A549 (cell line): ENCODE data around the gene PDSS1. TPM values are rescaled to one million over a fixed set of nuclear protein-coding genes. Genes with fewer than 3 reads are reported as not detected.

ENCODE experiments used
- ATAC-seq, 2 experiments: fragments of 200-7000 bp in 1 of 2; fragments of >200 bp in 1 of 2; cut with Nextera tagmentation in 1 of 2; cut with Tn5 transposase in 1 of 2; 3 replicates each; pipeline versions ENCODE4 v1.8.0 to v1.9.1; 2018 to 2020; ENCODE audit warnings: mild to moderate bottlenecking in 1 of 2, moderate library complexity in 1 of 2
- CTCF ChIA-PET: fragments of 300-600 bp; sonication (Branson Sonifier 250); formaldehyde crosslinking; extraction: SDS; loops from one replicate; lab custom pipeline; 2021; ENCODE audit warnings: antibody characterized with exemption, inconsistent platforms; lab: Yijun Ruan, JAX
- POLR2A ChIA-PET: fragments of 350-600 bp; formaldehyde crosslinking; extraction: SDS; loops from one replicate; lab custom pipeline; 2021; ENCODE audit warnings: antibody characterized with exemption, inconsistent platforms; lab: Yijun Ruan, JAX
- DNase-seq, 2 experiments: peaks; one replicate each; pipeline versions ENCODE4 v3.0.0 to v3.0.0-alpha.2; 2011 to 2016; ENCODE audit warnings: low read depth in 1 of 2, low spot score in 1 of 2
- FAIRE-seq: peaks from 2 replicates; lab custom pipeline; 2011; peaks lifted over from hg19 to GRCh38; lab: Jason Lieb, UNC
- H3K27ac ChIP-seq, 2 experiments: fragments of >200 bp; sonication (Bioruptor Twin); formaldehyde crosslinking; 3 replicates each; pipeline ENCODE4 v1.5.1; 2016 to 2017
- H3K4me1 ChIP-seq: fragments of >200 bp; sonication (Bioruptor Twin); formaldehyde crosslinking; 3 replicates; pipeline ENCODE4 v1.6.1; 2016
- H3K4me2 ChIP-seq: fragments of >200 bp; sonication (Bioruptor Twin); formaldehyde crosslinking; 3 replicates; pipeline ENCODE4 v1.6.1; 2016
- H3K4me3 ChIP-seq: fragments of >200 bp; sonication (Bioruptor Twin); formaldehyde crosslinking; 3 replicates; pipeline ENCODE4 v1.5.1; 2016
- H3K9me3 ChIP-seq: fragments of >200 bp; sonication (Bioruptor Twin); formaldehyde crosslinking; 3 replicates; pipeline ENCODE4 v1.6.1; 2016
- BCL3 ChIP-seq: fragments of >200 bp; sonication (Bioruptor Twin); formaldehyde crosslinking; IDR thresholded peaks from 3 replicates; pipeline ENCODE4 v1.6.1; 2016
- EHF ChIP-seq: fragments of 250-450 bp; sonication (Bioruptor Pico); IDR thresholded peaks from 2 replicates; pipeline ENCODE4 v1.5.0; 2020; ENCODE audit warnings: mild to moderate bottlenecking
- EP300 ChIP-seq, 2 experiments: fragments of >200 bp; sonication (Bioruptor Twin); formaldehyde crosslinking; IDR thresholded peaks; 2 replicates in 1 of 2; 3 replicates in 1 of 2; pipeline ENCODE4 v1.6.1; 2016 to 2017
- GATA3 ChIP-seq: IDR thresholded peaks from 2 replicates; pipeline ENCODE4 v1.6.1; 2012; ENCODE audit warnings: borderline replicate concordance
- HES2 ChIP-seq: fragments of >200 bp; sonication (Bioruptor Twin); formaldehyde crosslinking; IDR thresholded peaks from 2 replicates; pipeline ENCODE4 v1.6.1; 2016
- HEYL ChIP-seq: fragments of 250-450 bp; sonication (Bioruptor Pico); IDR thresholded peaks from 2 replicates; pipeline ENCODE4 v1.8.0; 2021; ENCODE audit warnings: mild to moderate bottlenecking, moderate library complexity
- HOXA7 ChIP-seq: fragments of 250-450 bp; sonication (Bioruptor Pico); IDR thresholded peaks from 2 replicates; pipeline ENCODE4 v1.5.0; 2020; ENCODE audit warnings: mild to moderate bottlenecking, moderate library complexity
- HOXB13 ChIP-seq: fragments of 250-450 bp; sonication (Bioruptor Pico); IDR thresholded peaks from 2 replicates; pipeline ENCODE4 v1.5.0; 2020; ENCODE audit warnings: low read depth, mild to moderate bottlenecking, moderate library complexity
- JUNB ChIP-seq: fragments of >200 bp; sonication (Bioruptor Twin); formaldehyde crosslinking; IDR thresholded peaks from 2 replicates; pipeline ENCODE4 v1.6.1; 2016
- KDM5A ChIP-seq: fragments of 200-600 bp; sonication (generic); IDR thresholded peaks from 2 replicates; pipeline ENCODE4 v1.6.1; 2016; ENCODE audit warnings: antibody characterized with exemption, mild to moderate bottlenecking
- MAFK ChIP-seq: fragments of 450-650 bp; IDR thresholded peaks from 2 replicates; pipeline ENCODE4 v1.6.1; 2014; ENCODE audit not compliant: partially characterized antibody
- MAX ChIP-seq: IDR thresholded peaks from 2 replicates; pipeline ENCODE4 v1.6.1; 2012
- MAZ ChIP-seq: fragments of 150-350 bp; IDR thresholded peaks from 2 replicates; pipeline ENCODE4 v1.6.1; 2014; ENCODE audit warnings: antibody characterized with exemption, low read depth, low read length, borderline replicate concordance
- MYC ChIP-seq: IDR thresholded peaks from 2 replicates; pipeline ENCODE4 v1.6.1; 2012; ENCODE audit warnings: mild to moderate bottlenecking, inconsistent platforms, low read length, improper control_type of control experiment, borderline replicate concordance
- PHF8 ChIP-seq: fragments of 200-600 bp; sonication (generic); IDR thresholded peaks from 2 replicates; pipeline ENCODE4 v1.6.1; 2016; ENCODE audit warnings: low read depth, mild to moderate bottlenecking, antibody characterized with exemption, moderate library complexity, borderline replicate concordance
- POLR2AphosphoS2 ChIP-seq: conservative IDR thresholded peaks from 2 replicates; pipeline ENCODE4 v1.6.1; 2012; ENCODE audit warnings: low read length, improper control_type of control experiment, inconsistent platforms
- RNF2 ChIP-seq: fragments of 200-600 bp; sonication (generic); IDR thresholded peaks from 2 replicates; pipeline ENCODE4 v1.6.1; 2016; ENCODE audit warnings: low read depth, mild to moderate bottlenecking, antibody characterized with exemption, moderate library complexity, borderline replicate concordance
- SMC3 ChIP-seq: fragments of >200 bp; sonication (Bioruptor Twin); formaldehyde crosslinking; IDR thresholded peaks from 3 replicates; pipeline ENCODE4 v1.6.1; 2018; ENCODE audit warnings: inconsistent platforms
- WGBS: methylation state at CpG from one replicate; pipeline ENCODE4 v1.1.6; 2017; ENCODE audit errors: missing lambda C conversion rate; 5-methylcytosine and 5-hydroxymethylcytosine counted together
- polyA plus RNA-seq, 4 experiments: library from polyadenylated mRNA; depleted of rRNA in 3 of 4; stranded (reverse); fragments of >200 nt; fragmentation: RNase III in 1 of 4; extraction: RNeasy Plus Mini Kit Qiagen cat#74134 plus additional on column Dnase treatment in 1 of 4; gene quantifications; 2 replicates in 3 of 4; 3 replicates in 1 of 4; pipeline ENCODE4 v1.2.3, GENCODE V29; 2011 to 2017
- TF ChIP-seq, protein P1 (sequence below): fragments of 200-600 bp; sonication (generic); IDR thresholded peaks from 2 replicates; pipeline ENCODE4 v1.6.1; 2016; ENCODE audit warnings: antibody characterized with exemption, mild to moderate bottlenecking, moderate library complexity
- TF ChIP-seq, protein P2 (sequence below): fragments of 250-450 bp; sonication (Bioruptor Pico); IDR thresholded peaks from 2 replicates; pipeline ENCODE4 v1.5.0; 2021; ENCODE audit warnings: mild to moderate bottlenecking, moderate library complexity, borderline replicate concordance
- TF ChIP-seq, protein P3 (sequence below): fragments of >200 bp; sonication (Bioruptor Twin); formaldehyde crosslinking; IDR thresholded peaks from 3 replicates; pipeline ENCODE4 v1.5.1; 2016

PDSS1 gene
- polyA plus RNA-seq, 2 of the 4 experiments (the other 2 are of a cell fraction), result 14.9 to 24.8 TPM

DNA sequence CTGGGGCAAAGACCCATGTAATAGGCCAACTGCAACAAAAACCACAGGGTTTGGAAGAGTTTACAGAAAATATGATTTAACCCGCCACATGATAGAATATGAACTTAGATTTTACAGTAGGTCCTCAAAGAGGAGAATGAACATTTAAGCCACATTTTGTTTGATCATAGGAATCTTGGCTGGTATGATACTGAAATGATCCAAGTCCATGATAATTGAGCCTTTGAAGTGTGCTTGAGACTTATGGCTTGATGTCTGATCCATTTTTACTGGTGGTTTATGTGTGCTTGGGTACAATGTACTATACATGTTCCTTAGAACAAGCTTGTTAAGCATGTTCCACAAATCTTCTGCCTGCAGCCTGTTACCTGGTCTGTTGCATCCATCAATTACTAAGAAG, 41.8 kb upstream of the PDSS1 start:
- Histone ChIP-seq H3K27ac (no peak overlapping the region), H3K4me1 (no peaks in the 10 kb centered on the region), H3K9me3 (no peaks in the 10 kb centered on the region), H3K4me2 (no peak overlapping the region), H3K4me3 (no peak overlapping the region)
- ChIA-PET POLR2A (no interaction called here), CTCF (no interaction called here)
- WGBS, result 86% methylated on average over 1 of the region's 1 CpG
- no peak for TF ChIP-seq JUNB
- TF ChIP-seq HES2, result no peak
- TF ChIP-seq, protein P1, sequence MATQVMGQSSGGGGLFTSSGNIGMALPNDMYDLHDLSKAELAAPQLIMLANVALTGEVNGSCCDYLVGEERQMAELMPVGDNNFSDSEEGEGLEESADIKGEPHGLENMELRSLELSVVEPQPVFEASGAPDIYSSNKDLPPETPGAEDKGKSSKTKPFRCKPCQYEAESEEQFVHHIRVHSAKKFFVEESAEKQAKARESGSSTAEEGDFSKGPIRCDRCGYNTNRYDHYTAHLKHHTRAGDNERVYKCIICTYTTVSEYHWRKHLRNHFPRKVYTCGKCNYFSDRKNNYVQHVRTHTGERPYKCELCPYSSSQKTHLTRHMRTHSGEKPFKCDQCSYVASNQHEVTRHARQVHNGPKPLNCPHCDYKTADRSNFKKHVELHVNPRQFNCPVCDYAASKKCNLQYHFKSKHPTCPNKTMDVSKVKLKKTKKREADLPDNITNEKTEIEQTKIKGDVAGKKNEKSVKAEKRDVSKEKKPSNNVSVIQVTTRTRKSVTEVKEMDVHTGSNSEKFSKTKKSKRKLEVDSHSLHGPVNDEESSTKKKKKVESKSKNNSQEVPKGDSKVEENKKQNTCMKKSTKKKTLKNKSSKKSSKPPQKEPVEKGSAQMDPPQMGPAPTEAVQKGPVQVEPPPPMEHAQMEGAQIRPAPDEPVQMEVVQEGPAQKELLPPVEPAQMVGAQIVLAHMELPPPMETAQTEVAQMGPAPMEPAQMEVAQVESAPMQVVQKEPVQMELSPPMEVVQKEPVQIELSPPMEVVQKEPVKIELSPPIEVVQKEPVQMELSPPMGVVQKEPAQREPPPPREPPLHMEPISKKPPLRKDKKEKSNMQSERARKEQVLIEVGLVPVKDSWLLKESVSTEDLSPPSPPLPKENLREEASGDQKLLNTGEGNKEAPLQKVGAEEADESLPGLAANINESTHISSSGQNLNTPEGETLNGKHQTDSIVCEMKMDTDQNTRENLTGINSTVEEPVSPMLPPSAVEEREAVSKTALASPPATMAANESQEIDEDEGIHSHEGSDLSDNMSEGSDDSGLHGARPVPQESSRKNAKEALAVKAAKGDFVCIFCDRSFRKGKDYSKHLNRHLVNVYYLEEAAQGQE, result no peak
- TF ChIP-seq MAFK, result no peak
- no peak for TF ChIP-seq MYC
- TF ChIP-seq BCL3, result no peak
- TF ChIP-seq HOXA7 (CRISPR knock-in tag), result no peak
- TF ChIP-seq, protein P2, sequence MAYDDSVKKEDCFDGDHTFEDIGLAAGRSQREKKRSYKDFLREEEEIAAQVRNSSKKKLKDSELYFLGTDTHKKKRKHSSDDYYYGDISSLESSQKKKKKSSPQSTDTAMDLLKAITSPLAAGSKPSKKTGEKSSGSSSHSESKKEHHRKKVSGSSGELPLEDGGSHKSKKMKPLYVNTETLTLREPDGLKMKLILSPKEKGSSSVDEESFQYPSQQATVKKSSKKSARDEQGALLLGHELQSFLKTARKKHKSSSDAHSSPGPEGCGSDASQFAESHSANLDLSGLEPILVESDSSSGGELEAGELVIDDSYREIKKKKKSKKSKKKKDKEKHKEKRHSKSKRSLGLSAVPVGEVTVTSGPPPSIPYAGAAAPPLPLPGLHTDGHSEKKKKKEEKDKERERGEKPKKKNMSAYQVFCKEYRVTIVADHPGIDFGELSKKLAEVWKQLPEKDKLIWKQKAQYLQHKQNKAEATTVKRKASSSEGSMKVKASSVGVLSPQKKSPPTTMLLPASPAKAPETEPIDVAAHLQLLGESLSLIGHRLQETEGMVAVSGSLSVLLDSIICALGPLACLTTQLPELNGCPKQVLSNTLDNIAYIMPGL (CRISPR knock-in tag), result no peak
- no peak for TF ChIP-seq EP300 (IDR thresholded peaks at IDR 0.05)
- TF ChIP-seq MAZ, result no peak
- no peak for TF ChIP-seq RNF2
- no peak for TF ChIP-seq POLR2AphosphoS2
- no peak for TF ChIP-seq SMC3
- no peak for ATAC-seq
- DNase-seq, result no peak
- peak; percentile 70 for FAIRE-seq

GRCh38 chr10:26662864-26663263, 34.6 kb upstream of the PDSS1 start:
- H3K4me1 ChIP-seq, result no peaks in the 10 kb centered on the region
- H3K27ac ChIP-seq, result no peak overlapping the region
- 14% methylated on average over 2 of the region's 2 CpGs for WGBS
- TF ChIP-seq KDM5A, result no peak
- TF ChIP-seq, protein P3, sequence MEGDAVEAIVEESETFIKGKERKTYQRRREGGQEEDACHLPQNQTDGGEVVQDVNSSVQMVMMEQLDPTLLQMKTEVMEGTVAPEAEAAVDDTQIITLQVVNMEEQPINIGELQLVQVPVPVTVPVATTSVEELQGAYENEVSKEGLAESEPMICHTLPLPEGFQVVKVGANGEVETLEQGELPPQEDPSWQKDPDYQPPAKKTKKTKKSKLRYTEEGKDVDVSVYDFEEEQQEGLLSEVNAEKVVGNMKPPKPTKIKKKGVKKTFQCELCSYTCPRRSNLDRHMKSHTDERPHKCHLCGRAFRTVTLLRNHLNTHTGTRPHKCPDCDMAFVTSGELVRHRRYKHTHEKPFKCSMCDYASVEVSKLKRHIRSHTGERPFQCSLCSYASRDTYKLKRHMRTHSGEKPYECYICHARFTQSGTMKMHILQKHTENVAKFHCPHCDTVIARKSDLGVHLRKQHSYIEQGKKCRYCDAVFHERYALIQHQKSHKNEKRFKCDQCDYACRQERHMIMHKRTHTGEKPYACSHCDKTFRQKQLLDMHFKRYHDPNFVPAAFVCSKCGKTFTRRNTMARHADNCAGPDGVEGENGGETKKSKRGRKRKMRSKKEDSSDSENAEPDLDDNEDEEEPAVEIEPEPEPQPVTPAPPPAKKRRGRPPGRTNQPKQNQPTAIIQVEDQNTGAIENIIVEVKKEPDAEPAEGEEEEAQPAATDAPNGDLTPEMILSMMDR, result no peak
- TF ChIP-seq PHF8, result no peak
- TF ChIP-seq HEYL (CRISPR knock-in tag), result no peak
- no peak for TF ChIP-seq EHF (CRISPR knock-in tag)
- TF ChIP-seq HOXB13 (CRISPR knock-in tag), result no peak
- TF ChIP-seq GATA3, result no peak
- no peak for TF ChIP-seq MAX
- FAIRE-seq (no peak), ATAC-seq (no peak), DNase-seq (no peak)
- H3K4me2 ChIP-seq, result no peak overlapping the region
- H3K9me3 ChIP-seq, result no peaks in the 10 kb centered on the region
- ChIA-PET CTCF (no interaction called here), POLR2A (no interaction called here)
- no peak overlapping the region for H3K4me3 ChIP-seq
